ENCODE data around the gene ST3GAL3. TPM values are rescaled to one million over a fixed set of nuclear protein-coding genes. Genes with fewer than 3 reads are reported as not detected.
A peak's percentile ranks its signal among the peaks of the same experiment; 100 is the strongest.

ST3GAL3 gene
- total RNA-seq, 1 donor from 2014 or later = 14.9 TPM

- H3K9me3 Mint-ChIP-seq (ENCODE audit: unreplicated experiment) = no peaks in the 10 kb centered on the region
- DNase-seq (ENCODE audit: low spot score) = no peak
- H3K4me1 Mint-ChIP-seq (ENCODE audit: unreplicated experiment) = peaks cover 9% of the 10 kb centered on the region
- TF ChIP-seq, protein P1, sequence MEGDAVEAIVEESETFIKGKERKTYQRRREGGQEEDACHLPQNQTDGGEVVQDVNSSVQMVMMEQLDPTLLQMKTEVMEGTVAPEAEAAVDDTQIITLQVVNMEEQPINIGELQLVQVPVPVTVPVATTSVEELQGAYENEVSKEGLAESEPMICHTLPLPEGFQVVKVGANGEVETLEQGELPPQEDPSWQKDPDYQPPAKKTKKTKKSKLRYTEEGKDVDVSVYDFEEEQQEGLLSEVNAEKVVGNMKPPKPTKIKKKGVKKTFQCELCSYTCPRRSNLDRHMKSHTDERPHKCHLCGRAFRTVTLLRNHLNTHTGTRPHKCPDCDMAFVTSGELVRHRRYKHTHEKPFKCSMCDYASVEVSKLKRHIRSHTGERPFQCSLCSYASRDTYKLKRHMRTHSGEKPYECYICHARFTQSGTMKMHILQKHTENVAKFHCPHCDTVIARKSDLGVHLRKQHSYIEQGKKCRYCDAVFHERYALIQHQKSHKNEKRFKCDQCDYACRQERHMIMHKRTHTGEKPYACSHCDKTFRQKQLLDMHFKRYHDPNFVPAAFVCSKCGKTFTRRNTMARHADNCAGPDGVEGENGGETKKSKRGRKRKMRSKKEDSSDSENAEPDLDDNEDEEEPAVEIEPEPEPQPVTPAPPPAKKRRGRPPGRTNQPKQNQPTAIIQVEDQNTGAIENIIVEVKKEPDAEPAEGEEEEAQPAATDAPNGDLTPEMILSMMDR (IDR thresholded peaks at IDR 0.05; ENCODE audit: unreplicated experiment) = no peak
- H3K4me3 Mint-ChIP-seq (ENCODE audit: unreplicated experiment) = no peak overlapping the region
- H3K27ac Mint-ChIP-seq (ENCODE audit: unreplicated experiment) = no peak overlapping the region
- H3K27me3 Mint-ChIP-seq (ENCODE audit: unreplicated experiment) = peaks cover 15% of the 10 kb centered on the region
- peaks cover 7% of the 10 kb centered on the region for H3K36me3 Mint-ChIP-seq (ENCODE audit: low read depth, unreplicated experiment)
Observed at GRCh38 chr1:43934986-43935324, 227.6 kb downstream of the ST3GAL3 start.

GRCh38 chr1:43935711-43936427 is 228.5 kb downstream of the ST3GAL3 start:
- TF ChIP-seq, protein P1 (IDR thresholded peaks at IDR 0.05; ENCODE audit: unreplicated experiment) = no peak
- Mint-ChIP-seq H3K4me1 (ENCODE audit: unreplicated experiment) (peaks cover 11% of the 10 kb centered on the region), H3K9me3 (ENCODE audit: unreplicated experiment) (no peaks in the 10 kb centered on the region), H3K27ac (ENCODE audit: unreplicated experiment) (no peak overlapping the region), H3K36me3 (ENCODE audit: low read depth, unreplicated experiment) (peaks cover 7% of the 10 kb centered on the region), H3K27me3 (ENCODE audit: unreplicated experiment) (peaks cover 15% of the 10 kb centered on the region), H3K4me3 (ENCODE audit: unreplicated experiment) (no peak overlapping the region)
- DNase-seq (ENCODE audit: low spot score) = no peak

DNA sequence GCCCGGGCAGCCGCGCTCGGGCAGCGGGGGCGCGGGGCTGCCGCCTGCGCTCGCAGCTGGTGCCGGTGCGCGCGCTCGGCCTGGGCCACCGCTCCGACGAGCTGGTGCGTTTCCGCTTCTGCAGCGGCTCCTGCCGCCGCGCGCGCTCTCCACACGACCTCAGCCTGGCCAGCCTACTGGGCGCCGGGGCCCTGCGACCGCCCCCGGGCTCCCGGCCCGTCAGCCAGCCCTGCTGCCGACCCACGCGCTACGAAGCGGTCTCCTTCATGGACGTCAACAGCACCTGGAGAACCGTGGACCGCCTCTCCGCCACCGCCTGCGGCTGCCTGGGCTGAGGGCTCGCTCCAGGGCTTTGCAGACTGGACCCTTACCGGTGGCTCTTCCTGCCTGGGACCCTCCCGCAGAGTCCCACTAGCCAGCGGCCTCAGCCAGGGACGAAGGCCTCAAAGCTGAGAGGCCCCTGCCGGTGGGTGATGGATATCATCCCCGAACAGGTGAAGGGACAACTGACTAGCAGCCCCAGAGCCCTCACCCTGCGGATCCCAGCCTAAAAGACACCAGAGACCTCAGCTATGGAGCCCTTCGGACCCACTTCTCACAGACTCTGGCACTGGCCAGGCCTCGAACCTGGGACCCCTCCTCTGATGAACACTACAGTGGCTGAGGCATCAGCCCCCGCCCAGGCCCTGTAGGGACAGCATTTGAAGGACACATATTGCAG is 229.3 kb downstream of the ST3GAL3 start:
- Mint-ChIP-seq H3K36me3 (ENCODE audit: low read depth, unreplicated experiment) (peaks cover 7% of the 10 kb centered on the region), H3K27me3 (ENCODE audit: unreplicated experiment) (peaks cover 15% of the 10 kb centered on the region), H3K4me3 (ENCODE audit: unreplicated experiment) (peak overlapping the region; percentile 78), H3K4me1 (ENCODE audit: unreplicated experiment) (peaks cover 11% of the 10 kb centered on the region), H3K9me3 (ENCODE audit: unreplicated experiment) (no peaks in the 10 kb centered on the region), H3K27ac (ENCODE audit: unreplicated experiment) (no peak overlapping the region)
- TF ChIP-seq, protein P1 (IDR thresholded peaks at IDR 0.05; ENCODE audit: unreplicated experiment) = peak; percentile 29
- peak; percentile 63 for DNase-seq (ENCODE audit: low spot score)

GRCh38 chr1:43937179-43937865 is 230.0 kb downstream of the ST3GAL3 start:
- H3K27me3 Mint-ChIP-seq (ENCODE audit: unreplicated experiment) = peaks cover 15% of the 10 kb centered on the region
- H3K9me3 Mint-ChIP-seq (ENCODE audit: unreplicated experiment) = no peaks in the 10 kb centered on the region
- peaks cover 7% of the 10 kb centered on the region for H3K36me3 Mint-ChIP-seq (ENCODE audit: low read depth, unreplicated experiment)
- TF ChIP-seq, protein P1 (IDR thresholded peaks at IDR 0.05; ENCODE audit: unreplicated experiment) = no peak
- no peak overlapping the region for H3K4me3 Mint-ChIP-seq (ENCODE audit: unreplicated experiment)
- DNase-seq (ENCODE audit: low spot score) = no peak
- no peak overlapping the region for H3K27ac Mint-ChIP-seq (ENCODE audit: unreplicated experiment)
- H3K4me1 Mint-ChIP-seq (ENCODE audit: unreplicated experiment) = peaks cover 14% of the 10 kb centered on the region

All from endothelial cell (in vitro differentiated cells).